HG03571 (cell line): ENCODE measurements around the gene TMEM205.

Experiments
- ATAC-seq: cut with Tn5 transposase; IDR thresholded peaks from one replicate; pipeline ENCODE4 v1.9.1; 2021; ENCODE audit not compliant: unreplicated experiment

TMEM205 gene

DNA sequence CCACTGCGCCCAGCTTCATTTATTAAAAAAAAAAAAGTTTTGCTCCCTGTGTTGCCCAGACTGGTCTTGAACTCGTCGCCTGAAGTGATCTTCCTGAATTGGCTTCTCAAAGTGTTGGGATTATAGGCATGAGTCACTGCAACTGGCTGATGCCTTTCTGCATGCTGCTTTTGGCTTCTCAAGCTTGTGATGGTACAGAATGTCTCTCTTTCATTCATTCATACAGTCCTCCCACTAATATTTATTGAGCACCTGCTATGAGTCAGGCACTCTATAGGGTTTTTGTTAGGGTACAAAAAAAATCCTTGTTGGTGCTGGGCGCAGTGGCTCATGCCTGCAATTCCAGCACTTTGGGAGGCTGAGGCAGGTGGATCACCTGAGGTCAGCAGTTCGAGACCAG is 41.1 kb downstream of the TMEM205 start:
- ATAC-seq, result no peak

DNA sequence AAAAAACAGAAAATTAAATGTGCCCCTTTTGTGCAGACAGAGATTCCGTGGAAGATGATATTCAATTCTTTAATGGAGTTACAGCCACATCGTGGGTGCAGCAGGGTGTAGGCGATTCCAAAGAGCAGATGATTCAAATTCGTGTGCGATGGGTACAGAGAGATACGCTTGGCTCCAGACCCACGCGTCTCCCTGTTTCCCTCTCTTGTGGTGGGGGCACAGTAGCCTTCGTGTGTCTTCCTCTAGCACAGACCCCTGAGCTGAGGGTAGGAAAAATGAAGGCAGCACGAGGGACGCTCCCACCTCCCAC is 45.3 kb downstream of the TMEM205 start:
- no peak for ATAC-seq

DNA sequence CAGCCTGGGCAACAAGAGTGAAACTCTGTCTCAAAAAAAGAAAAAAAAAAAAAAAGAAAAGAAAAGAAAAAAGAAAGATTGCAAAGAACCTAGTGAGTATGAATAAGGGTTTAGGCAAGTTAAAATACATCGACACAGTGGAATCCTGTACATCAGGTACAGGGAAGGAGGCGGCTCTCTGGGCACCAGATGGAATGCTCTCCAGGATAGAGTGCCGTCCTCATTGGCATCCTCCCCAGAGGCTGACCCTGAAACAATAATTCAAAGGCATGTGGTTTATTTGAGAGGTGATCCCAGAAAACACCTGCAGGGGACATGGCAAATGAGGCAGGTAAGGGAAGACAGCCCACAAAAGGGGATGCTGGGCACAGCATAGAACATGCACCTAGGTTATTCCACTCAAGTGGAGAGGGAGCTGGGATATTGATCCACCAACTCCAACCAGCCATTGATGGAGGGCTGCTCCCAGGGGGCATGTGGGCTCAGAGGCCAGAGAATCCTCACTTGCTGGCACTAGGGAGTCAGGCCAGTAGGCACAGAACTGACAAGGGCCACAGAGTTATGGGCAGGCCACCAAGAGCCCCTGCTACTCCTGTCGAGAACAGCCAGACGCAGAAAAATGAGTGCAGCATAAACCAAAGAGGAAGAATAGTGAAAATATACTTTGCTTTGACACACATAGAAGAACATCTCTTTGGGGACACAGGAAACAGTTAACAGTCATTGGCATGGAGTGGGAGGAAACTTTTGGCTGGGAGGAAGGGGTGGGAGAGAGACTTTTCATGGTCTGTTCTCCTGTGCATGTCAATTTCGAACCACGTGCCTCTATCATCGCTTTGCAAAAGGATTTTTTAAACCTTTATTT is 45.9 kb downstream of the TMEM205 start:
- no peak for ATAC-seq

DNA sequence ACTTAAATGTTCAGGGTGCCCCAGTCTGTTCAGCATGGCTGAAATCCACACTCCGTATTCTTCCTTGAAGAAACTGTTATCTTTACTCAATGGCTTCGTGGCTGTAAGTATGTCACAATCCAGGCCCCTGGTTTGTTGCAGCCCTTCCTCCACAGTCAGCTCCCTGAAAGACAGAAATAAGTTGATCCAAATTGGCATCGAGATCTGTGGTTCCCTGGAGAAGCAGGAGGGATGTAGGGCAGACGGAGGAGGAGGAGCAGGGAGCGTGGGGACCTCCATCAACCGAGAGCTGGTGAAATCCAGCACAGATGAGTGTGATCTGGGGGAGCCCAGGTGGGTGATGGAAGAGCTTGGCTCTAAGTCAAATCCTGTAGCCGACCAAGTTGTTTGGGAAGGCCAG is 49.8 kb downstream of the TMEM205 start:
- no peak for ATAC-seq

DNA sequence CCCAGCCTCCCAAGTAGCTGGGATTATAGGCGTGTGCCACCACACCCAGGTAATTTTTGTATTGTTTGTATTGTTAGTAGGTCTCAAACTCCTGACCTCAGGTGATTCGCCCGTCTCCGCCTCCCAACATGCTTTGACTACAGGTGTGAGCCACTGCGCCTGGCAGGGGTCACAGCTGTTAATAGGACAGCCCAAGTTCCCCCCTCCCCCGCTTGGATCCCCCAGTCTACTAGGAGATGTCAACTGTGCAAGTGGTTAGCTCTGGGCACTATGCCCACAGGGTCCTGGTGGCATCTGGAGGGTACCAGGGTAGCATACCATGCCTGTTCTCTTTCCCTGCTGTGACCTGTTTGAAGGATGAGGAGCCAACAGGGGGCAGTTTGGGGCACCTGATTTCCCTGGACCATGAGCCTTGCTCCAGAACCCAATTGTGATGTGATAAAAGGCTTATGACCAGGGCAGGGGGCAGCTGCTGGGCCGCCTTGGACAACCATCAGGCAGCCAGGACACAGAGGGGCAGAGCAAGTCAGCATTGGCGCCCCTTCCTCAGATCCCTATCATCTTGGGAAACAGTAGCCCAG is 50.3 kb downstream of the TMEM205 start, which contains the start of gene TSPAN16:
TSS of gene TSPAN16 (plus strand) at position 496 of the 581 bp plus-strand sequence. CDS start 138 bp downstream, outside the sequence.
- ATAC-seq, result no peak

DNA sequence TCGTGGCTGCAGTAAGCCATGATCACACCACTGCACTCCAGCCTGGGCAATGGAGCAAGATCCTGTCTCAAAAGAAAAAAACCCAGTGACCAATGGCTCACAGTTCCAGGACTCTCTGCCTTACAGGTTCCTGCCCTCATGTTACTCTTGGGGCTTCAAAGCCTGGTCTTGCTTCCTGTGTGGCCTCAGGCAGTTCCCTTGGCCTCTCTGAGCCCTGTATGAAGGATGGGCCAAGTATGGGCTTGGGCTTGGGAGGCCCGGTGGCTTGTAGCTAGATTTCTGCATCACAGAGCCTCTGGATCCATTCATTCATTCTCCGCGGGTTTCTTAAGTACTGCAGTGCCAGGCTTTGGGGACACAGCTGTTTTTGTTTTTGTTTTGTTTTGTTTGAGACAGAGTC is 50.9 kb downstream of the TMEM205 start:
- no peak for ATAC-seq

DNA sequence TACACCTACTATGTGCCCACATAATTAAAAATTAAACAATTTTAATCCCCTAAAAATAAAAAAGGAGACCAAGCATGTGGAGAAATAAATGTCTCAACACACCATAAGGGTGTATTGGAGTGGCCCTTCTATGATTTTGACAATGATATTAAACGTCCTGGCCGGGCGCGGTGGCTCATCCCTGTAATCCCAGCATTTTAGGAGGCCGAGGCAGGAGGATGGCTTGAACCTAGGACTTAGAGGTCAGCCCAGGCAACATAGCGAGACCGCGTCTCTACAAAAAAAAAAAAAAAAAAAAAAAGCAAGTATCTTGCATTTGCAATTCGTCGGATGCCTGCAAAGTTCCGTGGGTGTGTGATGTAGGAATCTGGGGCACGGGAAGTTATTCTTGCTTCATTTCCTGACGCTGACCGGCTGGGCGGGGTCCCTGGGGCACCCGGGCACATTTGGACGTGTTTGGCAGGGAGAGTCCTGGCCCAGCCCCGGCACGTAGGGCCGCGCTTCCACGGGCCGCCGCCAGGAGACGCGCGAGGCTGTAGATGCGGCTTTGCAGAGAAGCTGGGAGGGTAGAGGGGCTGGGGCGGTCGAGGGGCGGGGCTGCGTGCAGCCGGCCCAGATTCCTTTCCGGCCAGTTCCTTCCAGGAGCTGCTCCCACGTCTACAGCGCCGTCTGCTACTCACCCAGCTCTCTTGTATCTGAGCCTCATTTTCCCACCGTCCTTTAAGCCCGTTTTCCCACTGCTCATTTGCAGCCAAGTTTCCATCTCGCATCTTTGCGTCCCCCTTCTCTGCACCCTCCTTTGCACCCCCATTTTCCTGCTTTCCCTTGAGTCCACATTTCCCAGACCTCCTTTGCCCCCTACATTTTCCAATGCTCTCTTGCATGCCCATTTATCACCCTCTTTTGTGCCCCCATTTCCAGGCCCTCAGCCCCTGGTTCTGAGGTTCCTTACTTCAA is 52.4 kb downstream of the TMEM205 start:
- ATAC-seq, result no peak
